ENCODE results near the gene GATC. TPM values are rescaled to one million over a fixed set of nuclear protein-coding genes. Genes with fewer than 3 reads are reported as not detected.

The GATC gene
- total and polyA plus RNA-seq, 2 experiments from 2014 or later = 15.9 to 18.3 TPM

DNA sequence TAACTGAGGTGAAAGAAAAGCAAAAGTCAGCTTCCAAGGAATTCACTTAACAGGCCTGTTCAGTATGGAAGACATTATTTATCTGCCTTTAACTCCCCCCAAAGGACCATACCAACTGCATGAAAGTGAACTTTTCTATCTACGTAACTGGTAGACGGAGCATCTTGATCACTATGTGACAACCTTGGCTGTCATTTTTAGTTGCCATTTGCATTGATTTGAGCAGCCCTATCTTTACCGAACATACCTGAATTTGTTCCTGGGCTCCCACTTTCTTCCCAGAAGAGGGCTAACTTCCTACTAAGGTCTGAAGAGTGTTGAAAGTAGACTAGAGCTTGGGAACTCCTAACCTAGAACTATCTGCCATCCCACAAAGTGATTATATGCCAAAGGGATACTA lies 13.9 kb downstream of the GATC start:
- 94 to 100% methylated on average over 3 of the region's 3 CpGs for WGBS, 2 experiments (ENCODE audit: low coverage in 1 of 2, low lambda C conversion rate in 2 of 2, missing lambda C conversion rate in 2 of 2)
- H3K27me3 ChIP-seq (replicated peaks; ENCODE audit: insufficient read depth) = no peaks in the 10 kb centered on the region
- TF ChIP-seq EZH2 (IDR thresholded peaks at IDR 0.05; ENCODE audit: insufficient read depth, poor library complexity, severe bottlenecking) (no peak), EZH2phosphoT487 (IDR thresholded peaks at IDR 0.05; ENCODE audit: insufficient read depth, low read depth) (no peak)
- no peak for DNase-seq
- 0 out of 2 replicates have a peak, but pooled peaks cover 4% of the 10 kb centered on the region for H4K20me1 ChIP-seq (ENCODE audit: insufficient read depth)
- peaks cover 74% of the 10 kb centered on the region for H3K36me3 ChIP-seq (ENCODE audit: low read depth)
- H3K9ac ChIP-seq = no peak overlapping the region
- H3K79me2 ChIP-seq (ENCODE audit: insufficient read depth) = peaks cover 67% of the 10 kb centered on the region
- no peak overlapping the region for H3K4me3 ChIP-seq
- peaks cover 61% of the 10 kb centered on the region for H3F3A ChIP-seq (ENCODE audit: insufficient read depth)
- no peak overlapping the region for H3K4me2 ChIP-seq (ENCODE audit: unreplicated experiment)
- in situ Hi-C loops (cut with MboI) = no loop called here
- H3K9me3 ChIP-seq (ENCODE audit: low read depth) = no peaks in the 10 kb centered on the region
- H2AFZ ChIP-seq = no peak overlapping the region
- no peaks in the 10 kb centered on the region for H3K9me2 ChIP-seq (ENCODE audit: insufficient read depth)
- no peak overlapping the region for H3K27ac ChIP-seq
- no peaks in the 10 kb centered on the region for H3K4me1 ChIP-seq (ENCODE audit: insufficient read depth)

DNA sequence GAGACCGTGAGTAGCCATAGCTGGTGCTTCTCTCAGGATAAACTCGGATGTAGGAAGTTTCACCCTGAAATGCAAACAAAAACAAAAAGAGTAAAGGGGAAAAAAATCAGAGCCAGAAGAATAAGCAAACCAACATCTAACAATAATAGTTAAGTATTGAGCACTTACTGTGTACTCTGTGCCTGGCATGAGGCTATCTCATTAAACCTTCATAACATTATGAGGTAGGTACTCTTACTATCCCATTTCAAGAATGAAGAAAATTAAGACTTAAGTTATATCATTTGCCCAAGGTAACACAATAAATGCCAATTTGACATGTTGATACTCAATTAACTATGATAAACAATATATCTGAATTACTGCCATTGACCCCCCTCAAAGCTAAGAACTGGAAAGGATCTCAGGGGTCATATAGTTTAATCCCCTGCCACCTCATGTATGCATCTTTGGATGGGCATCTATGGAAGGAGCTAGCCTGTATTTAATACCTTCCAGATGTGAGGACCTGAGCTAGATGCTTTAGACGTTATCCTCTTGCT lies 15.9 kb downstream of the GATC start:
- peaks cover 88% of the 10 kb centered on the region for H3K79me2 ChIP-seq (ENCODE audit: insufficient read depth)
- in situ Hi-C loops (cut with MboI) = no loop called here
- DNase-seq = no peak
- 68 to 71% methylated on average over 3 of the region's 3 CpGs for WGBS, 2 experiments (ENCODE audit: low coverage in 1 of 2, low lambda C conversion rate in 2 of 2, missing lambda C conversion rate in 2 of 2)
- no peak overlapping the region for H3K27ac ChIP-seq
- peaks cover 53% of the 10 kb centered on the region for H3F3A ChIP-seq (ENCODE audit: insufficient read depth)
- no peak overlapping the region for H2AFZ ChIP-seq
- no peaks in the 10 kb centered on the region for H3K27me3 ChIP-seq (replicated peaks; ENCODE audit: insufficient read depth)
- no peak overlapping the region for H3K4me2 ChIP-seq (ENCODE audit: unreplicated experiment)
- H3K9ac ChIP-seq = no peak overlapping the region
- no peaks in the 10 kb centered on the region for H3K9me2 ChIP-seq (ENCODE audit: insufficient read depth)
- peaks cover 8% of the 10 kb centered on the region; the same call in 1 of the 2 replicates for H4K20me1 ChIP-seq (ENCODE audit: insufficient read depth)
- H3K36me3 ChIP-seq (ENCODE audit: low read depth) = peaks cover 81% of the 10 kb centered on the region
- TF ChIP-seq EZH2phosphoT487 (IDR thresholded peaks at IDR 0.05; ENCODE audit: insufficient read depth, low read depth) (no peak), EZH2 (IDR thresholded peaks at IDR 0.05; ENCODE audit: insufficient read depth, poor library complexity, severe bottlenecking) (no peak)
- H3K4me3 ChIP-seq = no peak overlapping the region
- H3K9me3 ChIP-seq (ENCODE audit: low read depth) = no peaks in the 10 kb centered on the region
- peaks cover 12% of the 10 kb centered on the region; the same call in 1 of the 2 replicates for H3K4me1 ChIP-seq (ENCODE audit: insufficient read depth)

DNA sequence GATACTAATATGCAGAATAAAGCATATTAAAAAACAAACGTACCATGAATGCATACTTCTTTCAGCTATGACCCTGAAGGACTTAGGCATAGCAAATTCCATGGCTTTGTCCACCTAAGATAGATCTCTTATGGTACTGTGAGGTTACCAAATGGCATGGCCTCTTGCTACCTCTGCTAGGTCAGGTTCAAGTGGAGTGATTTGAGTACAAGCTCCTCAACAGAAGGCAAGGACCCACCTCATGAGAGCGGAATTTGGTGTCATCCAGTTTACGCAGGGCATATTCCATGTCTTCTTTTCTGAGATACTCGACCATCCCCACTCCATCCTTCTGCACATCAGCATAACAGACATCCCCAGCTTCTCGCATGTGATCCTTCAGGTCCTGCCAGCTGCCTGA lies 17.5 kb downstream of the GATC start:
- Histone ChIP-seq H3K4me3 (no peak overlapping the region), H3K9me2 (ENCODE audit: insufficient read depth) (no peaks in the 10 kb centered on the region), H3F3A (ENCODE audit: insufficient read depth) (peaks cover 66% of the 10 kb centered on the region), H3K27ac (no peak overlapping the region), H4K20me1 (ENCODE audit: insufficient read depth) (peaks cover 9% of the 10 kb centered on the region; the same call in 1 of the 2 replicates), H3K36me3 (ENCODE audit: low read depth) (peaks cover 74% of the 10 kb centered on the region), H3K4me1 (ENCODE audit: insufficient read depth) (peaks cover 12% of the 10 kb centered on the region; the same call in 1 of the 2 replicates), H3K9ac (no peak overlapping the region), H3K79me2 (ENCODE audit: insufficient read depth) (peaks cover 96% of the 10 kb centered on the region), H2AFZ (no peak overlapping the region), H3K9me3 (ENCODE audit: low read depth) (no peaks in the 10 kb centered on the region), H3K27me3 (replicated peaks; ENCODE audit: insufficient read depth) (no peaks in the 10 kb centered on the region), H3K4me2 (ENCODE audit: unreplicated experiment) (no peak overlapping the region)
- in situ Hi-C loops (cut with MboI) = no loop called here
- TF ChIP-seq EZH2phosphoT487 (IDR thresholded peaks at IDR 0.05; ENCODE audit: insufficient read depth, low read depth) (no peak), EZH2 (IDR thresholded peaks at IDR 0.05; ENCODE audit: insufficient read depth, poor library complexity, severe bottlenecking) (no peak)
- WGBS, 2 experiments (ENCODE audit: low coverage in 1 of 2, low lambda C conversion rate in 2 of 2, missing lambda C conversion rate in 2 of 2) = 87 to 89% methylated on average over 5 of the region's 5 CpGs
- no peak for DNase-seq

DNA sequence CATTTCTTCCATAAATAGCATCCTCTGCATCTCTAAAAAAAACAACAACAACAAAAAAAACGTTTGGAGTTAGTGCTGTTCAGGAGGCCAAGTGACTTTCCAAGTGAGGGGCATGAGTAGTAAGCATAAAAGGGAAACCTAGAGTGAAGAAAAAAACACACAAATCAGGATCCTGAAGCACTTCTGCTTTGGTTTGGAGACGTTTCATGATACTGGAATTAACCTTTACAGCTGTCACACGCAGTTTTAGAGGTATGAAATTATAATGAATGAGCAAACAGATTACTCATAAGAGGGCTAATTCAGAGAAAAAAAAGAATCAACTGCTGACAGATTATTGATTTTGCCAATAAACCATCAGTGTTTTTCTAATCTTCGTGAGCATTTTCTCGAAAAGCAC lies 19.5 kb downstream of the GATC start:
- Histone ChIP-seq H3K27ac (no peak overlapping the region), H3K9me2 (ENCODE audit: insufficient read depth) (no peaks in the 10 kb centered on the region), H3K9ac (no peak overlapping the region), H4K20me1 (ENCODE audit: insufficient read depth) (peaks cover 6% of the 10 kb centered on the region; the same call in 1 of the 2 replicates), H3K79me2 (ENCODE audit: insufficient read depth) (peaks cover 95% of the 10 kb centered on the region), H3K4me3 (no peak overlapping the region), H3F3A (ENCODE audit: insufficient read depth) (peaks cover 51% of the 10 kb centered on the region), H3K36me3 (ENCODE audit: low read depth) (peaks cover 56% of the 10 kb centered on the region), H3K4me1 (ENCODE audit: insufficient read depth) (peaks cover 12% of the 10 kb centered on the region; the same call in 1 of the 2 replicates), H2AFZ (no peak overlapping the region), H3K9me3 (ENCODE audit: low read depth) (no peaks in the 10 kb centered on the region), H3K4me2 (ENCODE audit: unreplicated experiment) (no peak overlapping the region), H3K27me3 (replicated peaks; ENCODE audit: insufficient read depth) (no peaks in the 10 kb centered on the region)
- DNase-seq = no peak
- 24 to 34% methylated on average over 5 of the region's 5 CpGs for WGBS, 2 experiments (ENCODE audit: low coverage in 1 of 2, low lambda C conversion rate in 2 of 2, missing lambda C conversion rate in 2 of 2)
- in situ Hi-C loops (cut with MboI) = no loop called here
- no peak for TF ChIP-seq EZH2phosphoT487 (IDR thresholded peaks at IDR 0.05; ENCODE audit: insufficient read depth, low read depth)
- no peak for TF ChIP-seq EZH2 (IDR thresholded peaks at IDR 0.05; ENCODE audit: insufficient read depth, poor library complexity, severe bottlenecking)
